SK-N-SH (cell line): ENCODE measurements around the gene ATG7. TPM values are rescaled to one million over a fixed set of nuclear protein-coding genes. Genes with fewer than 3 reads are reported as not detected.

Experiments
- CTCF ChIA-PET: fragments of 300-600, 350-600 bp; formaldehyde crosslinking; extraction: SDS; loops from one replicate; lab custom pipeline; 2021; lab: Yijun Ruan, JAX
- POLR2A ChIA-PET: fragments of 350-600 bp; sonication (Branson Sonifier 250); formaldehyde crosslinking; extraction: SDS; loops from one replicate; lab custom pipeline; 2020; ENCODE audit warnings: antibody characterized with exemption, inconsistent platforms; lab: Yijun Ruan, JAX
- DNase-seq: peaks from one replicate; pipeline ENCODE4 v3.0.0; 2012
- H2AFZ ChIP-seq: fragments of 200-600 bp; sonication (generic); 2 replicates; pipeline ENCODE4 v1.8.1; 2016; ENCODE audit warnings: antibody characterized with exemption, mild to moderate bottlenecking, low read depth
- H3F3A ChIP-seq: fragments of 200-600 bp; sonication (generic); replicated peaks from 2 replicates; pipeline ENCODE3; 2016; ENCODE audit warnings: antibody characterized with exemption, mild to moderate bottlenecking; ENCODE audit not compliant: insufficient read depth
- H3K27ac ChIP-seq, 2 experiments: fragments of 200-500 bp in 1 of 2; fragments of 200-600 bp in 1 of 2; sonication (Bioruptor generic) in 1 of 2; sonication (generic), shearing (Covaris generic) in 1 of 2; 2 replicates each; pipeline versions ENCODE4 v1.5.1 to v1.6.1; 2014 to 2016; ENCODE audit warnings: low read depth in 2 of 2, inconsistent platforms in 1 of 2, low read length in 1 of 2, mild to moderate bottlenecking in 1 of 2, mixed read lengths in 1 of 2
- H3K27me3 ChIP-seq: fragments of 200-600 bp; sonication (generic), shearing (Covaris generic); 2 replicates; pipeline ENCODE4 v1.6.1; 2016; ENCODE audit warnings: mixed run types; ENCODE audit not compliant: insufficient read depth
- H3K36me3 ChIP-seq, 2 experiments: fragments of 200-500 bp in 1 of 2; fragments of 200-600 bp in 1 of 2; sonication (Bioruptor generic) in 1 of 2; sonication (generic) in 1 of 2; replicated peaks in 1 of 2; 2 replicates each; pipeline versions ENCODE3 to v1.5.1; 2014 to 2016; ENCODE audit warnings: low read length in 1 of 2, mild to moderate bottlenecking in 1 of 2; ENCODE audit not compliant: insufficient read depth in 2 of 2, control insufficient read depth in 1 of 2
- H3K4me1 ChIP-seq, 2 experiments: fragments of 200-500 bp in 1 of 2; fragments of 200-600 bp in 1 of 2; sonication (Bioruptor generic) in 1 of 2; sonication (generic), shearing (Covaris generic) in 1 of 2; 2 replicates each; pipeline versions ENCODE4 v1.5.1 to v1.6.1; 2014 to 2016; ENCODE audit warnings: low read depth in 1 of 2, low read length in 1 of 2, mixed run types in 1 of 2; ENCODE audit not compliant: insufficient read depth in 2 of 2, control insufficient read depth in 1 of 2
- H3K4me2 ChIP-seq: fragments of 200-600 bp; sonication (generic), shearing (Covaris generic); 2 replicates; pipeline ENCODE4 v1.6.1; 2017; ENCODE audit warnings: mixed run types
- H3K4me3 ChIP-seq, 2 experiments: fragments of 200-500 bp in 1 of 2; fragments of 200-600 bp in 1 of 2; sonication (Bioruptor generic) in 1 of 2; sonication (generic), shearing (Covaris generic) in 1 of 2; 2 replicates each; pipeline versions ENCODE4 v1.5.1 to v1.8.1; 2014 to 2016; ENCODE audit warnings: low read depth in 2 of 2, inconsistent platforms in 1 of 2, low read length in 1 of 2, mild to moderate bottlenecking in 1 of 2, mixed read lengths in 1 of 2, moderate library complexity in 1 of 2
- H3K79me2 ChIP-seq: fragments of 200-600 bp; sonication (generic); 2 replicates; pipeline ENCODE4 v1.8.1; 2017; ENCODE audit warnings: mild to moderate bottlenecking; ENCODE audit not compliant: insufficient read depth
- H3K9ac ChIP-seq: fragments of 200-600 bp; sonication (generic); 2 replicates; pipeline ENCODE4 v1.6.1; 2017; ENCODE audit warnings: mixed run types
- H3K9me2 ChIP-seq: fragments of 200-600 bp; sonication (generic); 2 replicates; pipeline ENCODE4 v1.6.1; 2017; ENCODE audit warnings: mixed run types
- H3K9me3 ChIP-seq: fragments of 200-600 bp; sonication (generic); 2 replicates; pipeline ENCODE4 v1.6.1; 2017; ENCODE audit warnings: mixed run types, mild to moderate bottlenecking, moderate library complexity
- H4K20me1 ChIP-seq: fragments of 200-600 bp; sonication (generic); 2 replicates; pipeline ENCODE4 v1.6.1; 2017; ENCODE audit warnings: mild to moderate bottlenecking, mixed run types; ENCODE audit not compliant: insufficient read depth
- FOSL2 ChIP-seq: IDR thresholded peaks from 2 replicates; pipeline ENCODE4 v1.4.0; 2012; ENCODE audit warnings: low read depth, mild to moderate bottlenecking, moderate library complexity, borderline replicate concordance
- FOXM1 ChIP-seq: IDR thresholded peaks from 2 replicates; pipeline ENCODE4 v1.4.0; 2012; ENCODE audit warnings: low read depth, mild to moderate bottlenecking
- IRF3 ChIP-seq: fragments of 150-350 bp; IDR thresholded peaks from 2 replicates; pipeline ENCODE4 v1.6.1; 2016; ENCODE audit warnings: mild to moderate bottlenecking, low read depth, low read length
- JUND ChIP-seq: IDR thresholded peaks from 2 replicates; pipeline ENCODE4 v1.4.0; 2012
- MEF2A ChIP-seq: IDR thresholded peaks from 2 replicates; pipeline ENCODE4 v1.4.0; 2012; ENCODE audit warnings: low read depth, borderline replicate concordance
- PBX3 ChIP-seq: IDR thresholded peaks from 2 replicates; pipeline ENCODE4; 2012
- POLR2AphosphoS5 ChIP-seq: IDR thresholded peaks from 2 replicates; pipeline ENCODE4 v1.6.1; 2012; ENCODE audit warnings: low read depth, low read length
- REST ChIP-seq: IDR thresholded peaks from 2 replicates; pipeline ENCODE4 v1.6.1; 2012; ENCODE audit warnings: mild to moderate bottlenecking, low read depth, low read length, moderate library complexity
- SIN3A ChIP-seq: IDR thresholded peaks from 2 replicates; pipeline ENCODE4 v1.6.1; 2012; ENCODE audit warnings: low read depth, mild to moderate bottlenecking, low read length, moderate library complexity, borderline replicate concordance
- TAF1 ChIP-seq: IDR thresholded peaks from 2 replicates; pipeline ENCODE4 v1.6.1; 2012; ENCODE audit warnings: low read depth, mild to moderate bottlenecking, low read length, moderate library complexity, borderline replicate concordance
- TCF12 ChIP-seq: IDR thresholded peaks from 2 replicates; pipeline ENCODE4 v1.4.0; 2012
- WGBS: methylation state at CpG from one replicate; pipeline ENCODE4 v1.1.6; 2017; ENCODE audit warnings: low lambda C conversion rate; 5-methylcytosine and 5-hydroxymethylcytosine counted together
- polyA plus RNA-seq, 3 experiments: library from polyadenylated mRNA; depleted of rRNA; stranded (reverse); fragments of >200 nt; gene quantifications; 2 replicates each; pipeline ENCODE4 v1.2.3, GENCODE V29; 2012
- TF ChIP-seq, protein P1 (sequence below): IDR thresholded peaks from 2 replicates; pipeline ENCODE4 v1.4.0; 2012; ENCODE audit warnings: low read depth, borderline replicate concordance
- TF ChIP-seq, protein P2 (sequence below): fragments of 150-350 bp; IDR thresholded peaks from 2 replicates; pipeline ENCODE4 v1.6.1; 2017; ENCODE audit warnings: antibody characterized with exemption, low read length, low read depth, borderline replicate concordance

Gene ATG7
- polyA plus RNA-seq, 1 of the 3 experiments (the other 2 are of a cell fraction) = 29.5 TPM

- H3K4me3 ChIP-seq = no peak overlapping the region
- peaks cover 3% of the 10 kb centered on the region for H3F3A ChIP-seq
- POLR2A ChIA-PET = no interaction called here
- TF ChIP-seq PBX3 = no peak
- no peak for TF ChIP-seq TAF1
- no peak for TF ChIP-seq FOSL2
- no peak for TF ChIP-seq MEF2A
- TF ChIP-seq POLR2AphosphoS5 = no peak
- no peak for TF ChIP-seq FOXM1
- no peak for TF ChIP-seq TCF12
- no peak for TF ChIP-seq IRF3
- no peak for TF ChIP-seq JUND
- TF ChIP-seq REST = no peak
- no peak for TF ChIP-seq SIN3A
- TF ChIP-seq, protein P1, sequence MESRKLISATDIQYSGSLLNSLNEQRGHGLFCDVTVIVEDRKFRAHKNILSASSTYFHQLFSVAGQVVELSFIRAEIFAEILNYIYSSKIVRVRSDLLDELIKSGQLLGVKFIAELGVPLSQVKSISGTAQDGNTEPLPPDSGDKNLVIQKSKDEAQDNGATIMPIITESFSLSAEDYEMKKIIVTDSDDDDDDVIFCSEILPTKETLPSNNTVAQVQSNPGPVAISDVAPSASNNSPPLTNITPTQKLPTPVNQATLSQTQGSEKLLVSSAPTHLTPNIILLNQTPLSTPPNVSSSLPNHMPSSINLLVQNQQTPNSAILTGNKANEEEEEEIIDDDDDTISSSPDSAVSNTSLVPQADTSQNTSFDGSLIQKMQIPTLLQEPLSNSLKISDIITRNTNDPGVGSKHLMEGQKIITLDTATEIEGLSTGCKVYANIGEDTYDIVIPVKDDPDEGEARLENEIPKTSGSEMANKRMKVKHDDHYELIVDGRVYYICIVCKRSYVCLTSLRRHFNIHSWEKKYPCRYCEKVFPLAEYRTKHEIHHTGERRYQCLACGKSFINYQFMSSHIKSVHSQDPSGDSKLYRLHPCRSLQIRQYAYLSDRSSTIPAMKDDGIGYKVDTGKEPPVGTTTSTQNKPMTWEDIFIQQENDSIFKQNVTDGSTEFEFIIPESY = no peak
- TF ChIP-seq, protein P2, sequence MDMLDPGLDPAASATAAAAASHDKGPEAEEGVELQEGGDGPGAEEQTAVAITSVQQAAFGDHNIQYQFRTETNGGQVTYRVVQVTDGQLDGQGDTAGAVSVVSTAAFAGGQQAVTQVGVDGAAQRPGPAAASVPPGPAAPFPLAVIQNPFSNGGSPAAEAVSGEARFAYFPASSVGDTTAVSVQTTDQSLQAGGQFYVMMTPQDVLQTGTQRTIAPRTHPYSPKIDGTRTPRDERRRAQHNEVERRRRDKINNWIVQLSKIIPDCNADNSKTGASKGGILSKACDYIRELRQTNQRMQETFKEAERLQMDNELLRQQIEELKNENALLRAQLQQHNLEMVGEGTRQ = no peak
- H3K9ac ChIP-seq = no peak overlapping the region
- H2AFZ ChIP-seq = no peak overlapping the region
- H3K9me3 ChIP-seq = no peaks in the 10 kb centered on the region
- H3K4me2 ChIP-seq = no peak overlapping the region
- no peaks in the 10 kb centered on the region for H3K9me2 ChIP-seq
- H3K36me3 ChIP-seq = peaks cover 0 to 3% of the 10 kb centered on the region in 2 experiments
- CTCF ChIA-PET = interaction anchor here (0.6 kb wide), 1 partner anchor 57 kb away, joined by 3 read pairs; no protein-coding TSS in a partner anchor
- no peaks in the 10 kb centered on the region for H4K20me1 ChIP-seq
- H3K27me3 ChIP-seq = no peaks in the 10 kb centered on the region
- H3K4me1 ChIP-seq = peaks cover 8 to 13% of the 10 kb centered on the region in 2 experiments; a peak in 3 of 4 replicates
- DNase-seq = no peak
- H3K79me2 ChIP-seq = no peaks in the 10 kb centered on the region
- H3K27ac ChIP-seq = no peak overlapping the region
- WGBS = 92% methylated on average over 7 of the region's 7 CpGs
Observed at GRCh38 chr3:11435440-11436165, 163.4 kb downstream of the ATG7 start.
